Activated naive CD4-positive, alpha-beta T cell (primary cell): Measurements from ENCODE around the gene MYH14.

Source experiments
- DNase-seq, 4 experiments: peaks; one replicate each; lab custom pipeline; 2025; lab: John Stamatoyannopoulos, UW

Gene MYH14

DNA sequence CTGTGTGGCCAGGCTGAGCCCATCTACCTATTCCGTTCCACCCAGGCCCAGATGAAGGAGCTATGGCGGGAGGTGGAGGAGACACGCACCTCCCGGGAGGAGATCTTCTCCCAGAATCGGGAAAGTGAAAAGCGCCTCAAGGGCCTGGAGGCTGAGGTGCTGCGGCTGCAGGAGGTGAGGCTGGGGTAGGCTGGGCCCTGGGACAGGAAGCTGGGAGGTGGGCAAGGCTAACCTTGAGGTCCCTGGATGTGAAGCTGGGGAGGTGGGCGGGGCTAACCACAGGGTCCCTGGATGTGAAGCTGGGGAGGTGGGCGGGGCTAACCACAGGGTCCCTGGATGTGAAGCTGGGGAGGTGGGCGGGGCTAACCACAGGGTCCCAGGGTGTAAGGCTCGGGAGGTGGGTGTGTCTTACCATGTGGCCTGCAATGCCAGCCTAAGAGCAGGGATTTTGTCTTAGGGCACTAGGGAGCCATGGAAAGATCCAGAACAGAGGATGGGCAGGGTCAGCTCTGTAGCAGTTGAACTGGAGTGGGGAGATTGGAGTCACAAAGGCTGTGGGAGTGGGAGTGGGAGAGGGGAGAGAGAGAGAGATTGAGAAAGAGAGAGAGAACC is 88.9 kb downstream of the MYH14 start:
- no peak for DNase-seq

DNA sequence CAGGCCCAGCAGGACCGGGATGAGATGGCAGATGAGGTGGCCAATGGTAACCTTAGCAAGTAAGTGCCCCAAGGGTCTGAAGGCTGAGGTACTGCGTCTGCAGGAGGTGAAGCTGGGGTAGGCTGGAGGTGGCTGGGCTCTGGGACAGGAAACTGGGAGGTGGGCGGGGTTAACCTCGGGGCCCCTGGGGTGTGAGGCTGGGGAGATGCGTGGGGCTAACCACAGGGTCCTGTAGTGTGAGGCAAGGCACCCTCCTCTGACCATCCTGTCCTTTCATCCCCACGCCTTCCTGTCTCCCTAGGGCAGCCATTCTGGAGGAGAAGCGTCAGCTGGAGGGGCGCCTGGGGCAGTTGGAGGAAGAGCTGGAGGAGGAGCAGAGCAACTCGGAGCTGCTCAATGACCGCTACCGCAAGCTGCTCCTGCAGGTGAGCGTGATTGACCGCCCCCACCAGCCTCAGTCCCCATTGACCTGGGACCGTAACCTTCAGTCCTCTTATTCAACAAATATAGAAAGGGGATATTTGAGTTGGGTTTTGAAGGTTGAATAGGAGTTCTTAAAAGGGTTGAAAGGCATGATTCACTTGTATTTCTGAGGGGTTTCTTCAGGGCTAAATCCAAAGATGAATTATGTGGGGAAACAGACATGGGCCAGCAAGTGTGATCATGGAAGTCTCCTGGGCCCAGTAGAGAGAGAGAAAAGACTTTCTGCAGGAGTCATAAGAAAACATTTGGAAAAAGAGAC is 90.0 kb downstream of the MYH14 start:
- no peak for DNase-seq

DNA sequence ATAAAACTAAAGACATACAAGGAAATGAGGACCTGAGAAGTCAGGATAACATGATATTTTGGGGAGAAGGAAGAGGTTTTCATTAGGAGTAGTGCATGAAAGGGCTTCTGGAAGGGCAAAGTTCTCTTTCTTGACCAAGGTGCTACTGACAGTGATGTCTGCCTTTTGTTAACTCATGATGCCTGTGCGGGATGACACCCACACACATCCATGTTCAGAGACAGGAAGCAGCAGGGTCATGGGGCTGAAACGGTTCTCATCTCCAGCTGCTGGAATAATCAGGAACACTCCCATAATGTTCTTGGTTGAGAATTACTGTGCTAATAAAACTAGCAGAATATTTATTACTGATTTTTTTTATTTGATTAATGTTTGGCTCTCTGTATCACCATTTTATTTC is 96.6 kb downstream of the MYH14 start:
- DNase-seq = no peak

DNA sequence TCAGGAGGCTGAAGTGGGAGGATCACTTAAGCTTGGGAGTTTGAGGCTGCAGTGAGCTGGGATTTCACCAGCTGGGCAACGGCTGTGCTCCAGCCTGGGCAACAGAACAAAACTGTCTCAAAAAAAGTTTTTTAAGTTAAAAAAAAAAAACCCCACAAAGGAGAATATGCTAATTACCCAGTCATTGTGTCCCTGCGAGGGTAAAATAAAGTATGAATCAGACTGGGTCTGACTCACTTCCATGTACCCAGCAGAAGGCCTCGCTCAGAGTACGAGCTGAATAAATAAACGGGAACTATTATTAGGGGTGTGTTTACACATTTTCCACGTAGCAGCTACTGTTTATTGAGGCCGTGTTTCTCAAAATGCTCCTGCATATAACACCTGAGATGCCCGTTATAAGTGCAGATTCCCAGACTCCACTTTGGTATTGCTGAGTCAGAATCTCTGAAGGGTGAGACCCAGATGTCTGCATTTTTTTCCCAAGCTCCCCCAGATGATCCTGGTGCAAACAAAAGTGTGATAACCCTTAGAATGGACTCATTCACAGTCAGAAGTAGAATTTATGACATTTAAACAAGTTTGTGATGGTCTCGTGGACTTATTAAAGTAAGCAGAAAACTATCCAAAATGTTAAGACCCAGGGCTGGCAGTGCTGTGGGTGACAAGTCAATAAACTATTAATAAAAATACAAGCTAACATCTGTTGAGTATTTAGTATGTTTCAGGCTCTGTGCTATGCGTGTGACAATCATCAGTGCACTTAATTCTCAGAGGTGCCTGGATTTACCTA is 97.6 kb downstream of the MYH14 start:
- no peak for DNase-seq

DNA sequence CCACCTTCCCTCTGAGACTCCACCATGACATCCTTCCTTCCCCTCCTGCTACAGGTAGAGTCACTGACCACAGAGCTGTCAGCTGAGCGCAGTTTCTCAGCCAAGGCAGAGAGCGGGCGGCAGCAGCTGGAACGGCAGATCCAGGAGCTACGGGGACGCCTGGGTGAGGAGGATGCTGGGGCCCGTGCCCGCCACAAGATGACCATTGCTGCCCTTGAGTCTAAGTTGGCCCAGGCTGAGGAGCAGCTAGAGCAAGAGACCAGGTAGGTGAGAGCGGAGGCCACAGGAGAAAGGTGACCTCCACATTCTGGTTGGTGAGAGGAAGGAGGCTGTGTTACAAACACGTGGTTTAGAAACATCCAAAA is 98.2 kb downstream of the MYH14 start:
- no peak for DNase-seq

DNA sequence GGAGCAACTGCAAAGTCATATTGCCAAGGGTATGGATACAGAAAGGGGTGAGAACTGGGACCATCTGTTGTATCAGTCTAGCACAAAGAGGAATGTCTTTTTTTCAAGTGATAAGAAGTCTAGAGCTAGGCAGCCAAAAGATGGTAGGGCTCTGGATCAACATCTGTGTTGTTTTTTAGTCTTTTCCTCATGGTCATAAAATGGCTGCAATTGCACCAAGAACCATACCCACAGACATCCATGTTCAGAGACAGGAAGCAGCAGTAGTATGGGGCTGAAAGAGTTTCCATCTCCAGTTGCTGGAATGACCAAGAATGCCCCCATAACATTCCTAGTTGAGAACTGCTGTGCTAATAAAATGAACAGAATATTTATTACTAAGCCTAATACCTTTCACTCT is 100.1 kb downstream of the MYH14 start:
- no peak for DNase-seq

DNA sequence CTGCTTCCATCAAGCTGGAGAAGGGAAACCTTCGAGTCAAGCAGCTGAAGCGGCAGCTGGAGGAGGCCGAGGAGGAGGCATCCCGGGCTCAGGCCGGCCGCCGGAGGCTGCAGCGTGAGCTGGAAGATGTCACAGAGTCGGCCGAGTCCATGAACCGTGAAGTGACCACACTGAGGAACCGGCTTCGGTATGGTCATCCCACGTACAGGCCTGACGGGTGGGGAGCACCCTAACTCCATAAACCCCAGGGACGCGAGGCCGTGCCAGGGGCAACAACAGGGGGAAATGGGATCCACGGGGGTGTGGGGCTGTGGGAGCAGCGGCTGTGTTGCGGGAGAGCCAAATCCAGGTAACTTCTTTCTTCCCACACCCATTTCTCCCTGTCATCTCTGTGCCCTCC is 105.6 kb downstream of the MYH14 start:
- DNase-seq = no peak

DNA sequence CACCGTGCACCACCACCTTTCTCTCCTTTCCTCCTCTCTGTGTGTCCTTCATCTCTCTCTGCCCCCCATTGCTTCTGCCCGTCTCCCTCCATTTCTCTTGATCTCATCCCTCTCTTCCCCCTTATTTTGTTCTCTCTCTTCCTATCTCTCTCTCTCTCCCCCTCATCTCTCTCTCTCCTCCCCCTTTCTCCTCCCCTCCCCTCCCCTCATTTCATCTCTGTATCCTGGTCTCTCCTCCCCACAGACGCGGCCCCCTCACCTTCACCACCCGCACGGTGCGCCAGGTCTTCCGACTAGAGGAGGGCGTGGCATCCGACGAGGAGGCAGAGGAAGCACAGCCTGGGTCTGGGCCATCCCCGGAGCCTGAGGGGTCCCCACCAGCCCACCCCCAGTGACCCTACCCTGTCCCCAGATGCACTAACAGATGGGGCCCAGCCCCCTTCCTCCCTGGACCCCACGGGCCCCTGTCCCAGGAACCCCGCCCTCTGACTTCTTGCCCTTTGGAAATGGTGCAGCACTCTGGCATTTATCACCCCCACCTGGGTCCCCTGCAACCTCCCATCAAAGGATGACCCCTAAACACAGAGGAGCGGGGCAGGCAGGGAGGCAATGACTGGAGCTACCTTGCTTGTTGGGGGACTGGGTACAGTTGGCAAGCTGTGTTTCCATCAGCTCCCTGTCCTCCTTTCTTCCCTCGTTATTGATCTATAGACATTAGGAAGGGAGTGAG is 106.1 kb downstream of the MYH14 start:
- no peak for DNase-seq

DNA sequence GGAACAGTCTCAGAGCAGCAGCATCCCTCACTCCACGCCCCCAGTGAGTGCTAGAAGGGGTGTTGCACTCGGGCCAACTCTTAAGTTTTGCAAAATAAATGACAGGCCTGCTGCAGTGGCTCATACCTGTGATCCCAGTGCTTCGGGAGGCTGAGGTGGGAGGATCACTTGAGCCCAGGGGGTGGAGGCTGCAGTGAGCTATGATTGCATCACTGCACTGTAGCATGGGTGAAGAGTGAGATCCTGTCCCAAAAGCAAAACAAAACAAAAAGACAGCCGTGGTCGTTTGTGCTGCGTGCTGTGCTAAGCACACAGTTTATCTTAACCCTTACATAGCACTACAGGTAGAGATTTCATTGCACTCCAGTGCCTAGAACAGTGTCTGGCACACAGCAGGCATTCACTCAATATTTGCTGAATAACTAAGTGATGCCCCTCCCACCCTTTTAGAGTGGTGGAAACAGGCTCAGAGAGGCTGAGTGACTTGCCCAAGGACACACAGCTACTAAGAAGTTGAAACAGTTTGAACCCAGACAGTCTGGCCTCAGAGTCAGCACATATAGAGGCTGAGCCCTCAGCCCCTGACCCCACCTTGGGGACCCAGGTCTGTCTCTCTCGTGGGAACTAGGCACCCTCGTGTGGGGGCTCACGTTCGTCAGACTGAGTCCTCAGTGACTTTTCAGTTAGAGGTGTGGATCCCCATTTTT is 107.5 kb downstream of the MYH14 start:
- DNase-seq = no peak

DNA sequence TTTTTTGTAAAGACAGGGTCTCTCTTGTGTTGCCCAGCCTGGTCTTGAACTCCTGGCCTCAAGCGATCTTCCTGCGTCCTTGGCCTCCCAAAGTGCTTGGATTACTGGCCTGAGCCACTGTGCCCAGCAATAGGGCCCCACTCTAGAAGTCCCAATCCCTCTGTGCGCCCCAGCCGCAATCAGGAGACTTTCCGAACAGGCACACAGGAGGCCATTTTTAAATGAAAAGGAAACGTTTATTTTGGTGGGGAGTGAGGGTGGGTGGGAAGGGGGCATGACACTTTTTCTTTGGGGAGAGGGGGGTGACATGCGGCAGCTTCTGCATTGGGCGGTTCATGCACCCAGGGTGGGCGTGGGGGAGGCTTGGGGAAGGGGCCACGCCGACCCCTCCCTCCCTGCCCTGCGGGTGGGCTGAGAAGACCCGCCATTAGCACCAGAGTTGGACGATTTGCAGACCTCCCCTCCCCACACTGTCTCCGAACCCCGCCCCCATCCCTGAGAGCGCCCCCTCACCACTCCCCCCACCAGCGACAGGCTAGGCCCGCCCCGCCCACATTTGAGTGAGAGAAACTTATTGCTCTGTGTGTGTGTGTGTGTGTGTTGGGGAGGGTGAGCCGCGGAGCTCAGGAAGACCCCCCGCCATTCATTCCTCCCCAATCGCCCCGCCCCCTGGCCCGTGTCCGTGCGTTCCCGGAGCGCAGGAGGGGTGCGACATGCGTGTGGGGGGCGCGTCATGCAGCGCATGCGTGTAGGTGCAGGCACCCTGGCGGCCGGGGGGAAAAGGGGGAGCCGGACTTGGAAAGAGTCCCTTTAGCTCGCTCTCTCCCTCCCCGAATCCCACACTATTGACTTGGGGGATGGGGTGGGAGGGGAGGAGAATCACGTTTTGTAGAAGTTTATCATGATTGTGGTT is 108.6 kb downstream of the MYH14 start:
- DNase-seq = no peak

DNA sequence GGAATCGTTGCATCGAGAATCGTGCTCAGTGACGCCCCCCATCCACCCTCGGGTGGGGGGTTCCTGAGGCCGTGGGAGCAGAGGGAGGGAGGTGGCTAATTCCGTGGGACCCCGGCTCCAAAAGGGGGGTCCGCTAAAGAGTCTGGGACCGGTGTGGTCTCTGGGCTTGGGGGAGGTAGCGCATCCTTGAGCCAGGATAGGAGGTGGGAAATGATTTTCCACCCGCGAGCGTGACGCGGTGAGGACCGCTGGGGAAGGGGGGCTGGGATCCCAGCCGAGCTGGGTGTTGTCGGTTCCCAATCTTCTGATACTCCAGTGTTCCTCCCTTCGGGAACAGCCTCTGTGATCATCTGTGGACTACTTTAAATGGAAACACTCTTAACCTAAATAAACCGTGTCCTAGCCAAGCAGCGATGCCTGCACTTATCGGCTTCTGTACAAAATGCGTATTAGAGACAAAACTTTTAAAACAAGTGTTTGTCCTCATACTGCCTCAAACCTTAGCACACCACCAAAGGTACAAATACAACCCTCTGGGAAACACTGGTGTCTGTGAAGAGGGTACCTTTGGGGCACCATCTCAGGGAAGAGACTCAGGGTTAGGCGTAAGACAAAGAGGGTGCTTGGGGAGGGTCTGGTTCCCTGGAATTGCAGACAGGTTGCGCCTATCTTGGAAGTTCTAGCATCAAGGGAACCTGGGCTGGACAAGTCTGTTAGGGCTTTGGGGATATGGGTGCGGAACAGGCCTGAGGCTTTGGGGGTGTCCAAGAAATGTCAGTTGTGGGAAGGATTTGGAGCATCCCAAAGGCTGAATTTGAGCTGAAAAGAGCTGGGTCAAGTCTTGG is 109.8 kb downstream of the MYH14 start:
- DNase-seq = no peak

DNA sequence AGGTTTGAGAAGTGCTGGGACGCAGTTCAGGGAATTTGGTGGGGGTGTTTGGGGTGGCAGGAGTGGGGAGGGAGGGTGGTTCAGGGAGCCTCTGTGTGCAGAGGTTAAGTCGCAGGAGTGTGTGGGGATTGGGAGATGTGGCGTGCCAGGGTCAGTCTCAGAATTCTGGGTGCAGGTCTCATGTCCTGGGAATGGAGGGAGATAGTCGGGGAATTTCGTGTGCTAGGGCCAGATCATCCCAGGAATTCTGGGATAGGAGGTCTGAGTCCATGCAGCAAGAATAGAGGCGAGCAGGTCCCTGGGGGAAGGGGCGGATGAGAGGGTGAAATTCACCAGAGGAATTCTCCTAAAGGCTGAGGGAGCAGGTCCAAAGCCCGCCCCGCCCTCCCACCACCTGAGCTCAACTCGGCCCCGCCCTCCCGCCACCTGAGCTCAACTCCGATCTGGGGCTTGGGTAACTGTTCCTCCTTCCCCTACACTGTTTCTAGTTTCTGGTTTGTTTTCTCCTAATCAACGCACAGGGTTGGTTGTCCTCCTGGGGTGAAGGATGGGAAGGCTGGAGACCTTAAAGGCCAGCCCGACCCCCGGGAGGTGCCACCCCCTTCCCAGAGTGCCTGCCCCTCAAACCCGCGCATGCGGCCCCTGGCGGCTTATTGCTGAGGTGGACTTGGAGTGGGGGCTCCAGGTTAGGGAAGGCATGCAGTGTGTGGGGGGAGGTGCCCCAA is 110.6 kb downstream of the MYH14 start:
- no peak for DNase-seq

DNA sequence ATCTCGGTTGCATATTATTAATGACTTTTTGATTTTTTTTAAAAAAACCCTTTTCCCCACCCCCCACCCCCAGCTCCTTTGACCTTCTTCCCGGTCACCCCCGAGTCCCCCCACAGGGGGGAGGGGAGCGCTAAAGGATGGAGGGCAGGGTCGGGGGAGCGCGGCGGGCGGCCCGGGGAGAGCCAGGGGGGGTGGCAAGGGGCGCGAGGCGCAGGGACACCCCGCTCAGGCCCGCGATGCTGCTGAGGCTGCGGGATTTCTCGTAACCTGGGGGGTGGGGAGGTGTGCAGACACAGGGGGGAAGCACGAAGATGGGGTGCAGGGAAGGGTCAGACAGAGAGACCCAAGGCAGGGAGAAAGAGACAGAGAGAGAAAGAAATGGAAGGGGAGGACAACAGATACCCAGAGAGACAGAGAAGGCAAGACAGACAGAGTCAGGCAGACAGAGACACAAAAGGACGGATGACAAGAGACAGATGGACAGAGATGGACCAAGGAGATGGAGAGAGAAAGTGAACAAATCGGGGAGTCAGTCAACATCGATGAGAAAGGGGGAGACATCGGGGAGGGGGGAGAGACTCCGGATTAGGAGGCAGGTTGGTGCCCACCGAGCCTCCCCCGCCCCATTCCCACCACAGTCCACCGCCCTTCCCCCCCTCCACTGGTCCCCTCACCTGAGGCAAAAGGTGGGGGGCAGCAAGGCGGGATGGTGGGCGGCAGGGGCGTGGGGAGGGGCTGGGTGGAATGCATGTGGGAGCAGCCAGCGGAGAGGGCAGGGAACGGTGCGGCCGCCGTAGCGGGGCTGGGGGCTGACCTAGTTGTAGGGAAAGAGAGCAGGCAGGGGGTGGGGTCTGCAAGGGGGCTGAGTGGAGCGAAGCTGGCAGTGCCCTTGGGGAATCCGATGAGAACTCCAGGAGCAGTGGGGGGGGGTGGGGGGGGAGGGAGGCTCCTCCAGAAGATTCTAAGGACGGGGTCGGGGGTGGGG is 111.6 kb downstream of the MYH14 start:
- DNase-seq = no peak

DNA sequence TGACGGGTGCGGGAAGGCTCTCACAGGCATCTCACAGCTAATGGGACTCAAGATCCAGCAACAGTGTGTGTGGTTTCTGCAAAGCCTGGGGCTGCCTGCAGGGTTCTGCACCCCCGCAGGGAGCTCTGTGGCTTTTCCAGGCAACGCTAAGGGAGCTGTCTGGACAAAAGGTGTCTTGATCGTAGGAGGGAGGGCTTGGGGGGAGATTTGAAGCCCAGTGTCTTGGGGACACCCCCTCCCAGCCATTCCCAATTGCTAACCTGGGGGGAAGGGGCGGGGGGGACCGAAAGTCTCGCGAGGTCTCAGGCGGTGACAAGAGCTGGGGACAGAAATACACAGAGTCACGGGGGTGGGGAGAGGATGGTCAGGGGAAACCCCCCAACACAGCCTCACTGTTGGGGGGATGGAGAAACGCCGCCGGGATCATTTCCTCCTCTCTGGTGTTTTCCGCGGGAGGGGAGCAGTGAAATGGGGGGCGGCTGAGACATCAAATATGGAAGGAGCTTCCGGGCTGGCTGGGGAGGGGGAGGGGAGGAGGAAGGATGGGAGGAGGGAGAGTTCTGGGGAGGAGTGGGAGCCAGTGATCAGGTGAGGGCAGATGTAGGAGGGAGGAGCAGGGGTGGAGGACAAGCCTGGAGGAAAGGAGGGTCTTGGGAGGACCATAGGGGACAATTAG is 112.5 kb downstream of the MYH14 start:
- DNase-seq = no peak

DNA sequence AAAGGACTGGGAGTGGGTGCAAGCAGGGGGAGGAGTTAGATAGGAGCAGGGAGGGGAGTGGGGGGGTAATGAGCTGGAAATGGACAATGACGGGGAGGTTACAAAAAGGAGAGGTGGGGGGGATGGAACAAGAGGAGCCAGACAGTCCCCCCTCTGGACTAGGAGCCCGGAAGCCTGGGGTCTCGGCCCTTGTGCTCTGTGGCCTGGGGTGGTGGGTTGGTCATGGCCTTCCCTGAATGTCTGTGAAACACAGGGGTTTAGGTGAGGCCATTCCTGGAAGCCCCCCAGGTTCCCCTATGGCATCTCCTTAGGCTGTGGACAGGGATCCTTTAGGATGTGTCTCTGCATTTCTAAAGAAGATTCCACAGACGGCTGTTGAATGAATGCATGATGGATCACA is 113.7 kb downstream of the MYH14 start:
- no peak for DNase-seq

DNA sequence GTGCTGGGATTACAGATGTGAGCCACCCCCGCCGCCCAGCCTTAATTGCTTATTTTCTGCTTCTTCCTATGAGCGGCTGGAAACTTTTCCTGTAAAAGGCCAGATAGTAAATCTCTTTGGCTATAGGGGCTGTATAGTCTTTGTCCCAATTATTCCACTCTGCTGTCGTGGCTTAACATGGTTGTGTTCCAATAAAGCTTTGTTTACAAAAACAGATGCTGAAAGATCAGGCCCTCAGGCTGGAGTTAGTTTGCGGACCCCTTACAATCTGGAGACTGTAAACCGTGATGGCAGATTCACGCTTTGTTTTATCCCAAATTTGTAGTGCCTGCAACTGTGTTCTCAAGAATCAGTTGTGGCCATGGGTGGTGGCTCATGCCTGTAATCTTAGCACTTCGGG is 115.0 kb downstream of the MYH14 start:
- no peak for DNase-seq

DNA sequence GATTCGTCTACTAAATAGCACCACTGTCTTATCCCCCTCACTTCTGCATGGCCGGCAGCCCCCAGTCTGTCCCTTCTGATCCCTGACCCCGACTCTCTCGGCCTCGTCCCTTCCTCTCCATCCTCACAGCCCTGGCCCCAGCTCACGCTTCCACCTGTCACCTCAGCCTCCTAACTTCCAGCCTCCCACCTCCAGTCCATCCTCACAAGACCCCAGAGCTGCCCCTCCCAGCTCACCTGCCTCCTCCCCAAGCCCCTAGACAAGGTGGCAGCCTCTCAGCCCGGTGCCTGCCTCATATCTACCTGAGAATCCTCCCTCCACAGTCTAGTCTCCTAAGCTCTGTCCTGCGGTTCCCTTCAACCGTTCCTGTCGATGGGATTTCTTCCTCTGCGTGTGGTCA is 115.7 kb downstream of the MYH14 start:
- DNase-seq = no peak
